HepG2 (cell line): ENCODE data around the gene OAF. TPM values are rescaled to one million over a fixed set of nuclear protein-coding genes. Genes with fewer than 3 reads are reported as not detected.
A peak's percentile ranks its signal among the peaks of the same experiment; 100 is the strongest.

ENCODE experiments used
- ASH2L ChIP-seq: fragments of 300-600, 200-600 bp; sonication (generic); IDR thresholded peaks from 2 replicates; pipeline ENCODE4 v1.7.0; 2017; ENCODE audit warnings: low read depth, mild to moderate bottlenecking, moderate library complexity, mixed read lengths, low read length; ENCODE audit not compliant: insufficient read length
- FOXK1 ChIP-seq: sonication (generic); formaldehyde crosslinking; IDR thresholded peaks from 2 replicates; pipeline ENCODE4 v1.4.0; 2020; ENCODE audit warnings: low read depth, missing genetic modification reagents, borderline replicate concordance
- GPN1 ChIP-seq: sonication (generic); formaldehyde crosslinking; IDR thresholded peaks from 2 replicates; pipeline ENCODE4 v1.5.1; 2020; ENCODE audit warnings: missing genetic modification reagents, borderline replicate concordance
- IRF9 ChIP-seq: sonication (generic); formaldehyde crosslinking; IDR thresholded peaks from 2 replicates; pipeline ENCODE4 v1.8.0; 2022; ENCODE audit warnings: missing genetic modification reagents, mild to moderate bottlenecking, borderline replicate concordance
- KLF12 ChIP-seq: sonication (generic); formaldehyde crosslinking; IDR thresholded peaks from 2 replicates; pipeline ENCODE4 v1.4.0; 2020; ENCODE audit warnings: missing genetic modification reagents, borderline replicate concordance
- PHB2 ChIP-seq: fragments of 450-650 bp; IDR thresholded peaks from 2 replicates; pipeline ENCODE4 v1.6.1; 2018; ENCODE audit not compliant: partially characterized antibody
- SRSF1 ChIP-seq: fragments of 200-400 bp; formaldehyde crosslinking; optimal IDR thresholded peaks from 2 replicates; pipeline ENCODE3; 2017; ENCODE audit warnings: mild to moderate bottlenecking, low read depth, low read length, moderate library complexity
- TRAFD1 ChIP-seq: sonication (generic); formaldehyde crosslinking; IDR thresholded peaks from 2 replicates; pipeline ENCODE4 v1.5.1; 2020; ENCODE audit warnings: missing genetic modification reagents, mild to moderate bottlenecking, borderline replicate concordance
- TRIM22 ChIP-seq: fragments of 450-650 bp; IDR thresholded peaks from 2 replicates; pipeline ENCODE4 v1.6.1; 2017
- ZBTB43 ChIP-seq: sonication (generic); formaldehyde crosslinking; conservative IDR thresholded peaks from 2 replicates; pipeline ENCODE4 v1.4.0; 2020; ENCODE audit warnings: missing genetic modification reagents
- polyA plus RNA-seq, 8 experiments: library from polyadenylated mRNA; depleted of rRNA in 3 of 8; stranded (reverse) in 7 of 8; unstranded in 1 of 8; fragments of >200 nt; fragmentation: Illumina TruSeq in 4 of 8; extraction: Trizol in 4 of 8; gene quantifications; 2 replicates each; pipeline versions ENCODE4 v1.2.1 to v1.2.3, GENCODE V29; 2011 to 2016; ENCODE audit warnings: low read depth in 4 of 8, missing spikeins in 1 of 8, mixed read lengths in 1 of 8; ENCODE audit not compliant: insufficient read depth in 1 of 8
- total RNA-seq, 5 experiments: library from RNA; depleted of rRNA; stranded (reverse); fragments of >200 nt; fragmentation: Illumina TruSeq; extraction: Trizol; gene quantifications; 2 replicates each; pipeline ENCODE4 v1.2.3, GENCODE V29; 2016; ENCODE audit warnings: low read depth in 1 of 5
- TF ChIP-seq, protein P1 (sequence below): sonication (generic); formaldehyde crosslinking; IDR thresholded peaks from 2 replicates; pipeline ENCODE4 v1.4.0; 2020; ENCODE audit warnings: missing genetic modification reagents
- TF ChIP-seq, protein P2 (sequence below): sonication (generic); formaldehyde crosslinking; IDR thresholded peaks from 2 replicates; pipeline ENCODE4 v1.4.0; 2020; ENCODE audit warnings: missing genetic modification reagents

The OAF gene
- total and polyA plus RNA-seq, 2 of the 13 experiments (the other 11 are each of a cell fraction or from before 2014, with no cell fraction given) = 63.7 to 94.6 TPM

DNA sequence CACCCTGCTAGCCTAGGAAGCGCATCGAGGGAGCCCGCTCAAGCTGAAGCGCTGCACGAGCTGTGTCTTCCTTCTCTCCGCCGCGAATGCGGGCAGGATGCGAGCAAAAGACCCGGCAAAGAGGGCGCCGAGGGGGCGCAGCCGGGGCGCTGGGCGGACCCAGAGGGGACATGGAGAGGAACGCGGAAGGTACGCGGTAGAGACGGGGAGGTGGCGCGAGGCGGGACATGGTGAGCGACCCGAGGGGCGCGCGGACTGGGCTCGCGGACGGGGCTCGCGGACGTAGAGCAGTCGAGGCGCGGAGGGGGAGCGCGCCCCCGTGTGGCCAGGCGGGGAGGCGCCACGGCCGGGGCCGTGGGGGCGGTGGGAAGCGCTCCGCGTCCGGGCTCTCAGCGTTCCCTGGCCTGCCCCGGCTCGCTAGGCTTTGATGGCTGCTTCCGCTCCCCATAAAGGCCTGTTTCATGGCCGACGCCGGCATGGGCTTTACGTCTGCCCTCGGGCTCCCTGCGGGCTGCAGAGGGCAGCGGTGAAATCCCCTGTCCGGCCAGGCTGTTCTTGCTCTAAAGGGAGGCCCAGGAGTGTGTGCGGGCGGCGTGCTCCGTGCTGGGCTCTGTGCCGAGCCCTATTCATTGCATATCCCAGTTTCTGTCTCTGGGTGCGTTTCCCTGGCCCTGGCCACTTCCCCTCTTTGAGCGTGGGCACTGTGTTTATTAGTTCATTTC, 41.7 kb upstream of the OAF start (continued):
- TF ChIP-seq, protein P1, sequence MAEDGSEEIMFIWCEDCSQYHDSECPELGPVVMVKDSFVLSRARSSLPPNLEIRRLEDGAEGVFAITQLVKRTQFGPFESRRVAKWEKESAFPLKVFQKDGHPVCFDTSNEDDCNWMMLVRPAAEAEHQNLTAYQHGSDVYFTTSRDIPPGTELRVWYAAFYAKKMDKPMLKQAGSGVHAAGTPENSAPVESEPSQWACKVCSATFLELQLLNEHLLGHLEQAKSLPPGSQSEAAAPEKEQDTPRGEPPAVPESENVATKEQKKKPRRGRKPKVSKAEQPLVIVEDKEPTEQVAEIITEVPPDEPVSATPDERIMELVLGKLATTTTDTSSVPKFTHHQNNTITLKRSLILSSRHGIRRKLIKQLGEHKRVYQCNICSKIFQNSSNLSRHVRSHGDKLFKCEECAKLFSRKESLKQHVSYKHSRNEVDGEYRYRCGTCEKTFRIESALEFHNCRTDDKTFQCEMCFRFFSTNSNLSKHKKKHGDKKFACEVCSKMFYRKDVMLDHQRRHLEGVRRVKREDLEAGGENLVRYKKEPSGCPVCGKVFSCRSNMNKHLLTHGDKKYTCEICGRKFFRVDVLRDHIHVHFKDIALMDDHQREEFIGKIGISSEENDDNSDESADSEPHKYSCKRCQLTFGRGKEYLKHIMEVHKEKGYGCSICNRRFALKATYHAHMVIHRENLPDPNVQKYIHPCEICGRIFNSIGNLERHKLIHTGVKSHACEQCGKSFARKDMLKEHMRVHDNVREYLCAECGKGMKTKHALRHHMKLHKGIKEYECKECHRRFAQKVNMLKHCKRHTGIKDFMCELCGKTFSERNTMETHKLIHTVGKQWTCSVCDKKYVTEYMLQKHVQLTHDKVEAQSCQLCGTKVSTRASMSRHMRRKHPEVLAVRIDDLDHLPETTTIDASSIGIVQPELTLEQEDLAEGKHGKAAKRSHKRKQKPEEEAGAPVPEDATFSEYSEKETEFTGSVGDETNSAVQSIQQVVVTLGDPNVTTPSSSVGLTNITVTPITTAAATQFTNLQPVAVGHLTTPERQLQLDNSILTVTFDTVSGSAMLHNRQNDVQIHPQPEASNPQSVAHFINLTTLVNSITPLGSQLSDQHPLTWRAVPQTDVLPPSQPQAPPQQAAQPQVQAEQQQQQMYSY (CRISPR knock-in tag) = peak; percentile 63; the same call in 1 of the 2 replicates
- TF ChIP-seq IRF9 (CRISPR knock-in tag) (no peak), ASH2L (no peak), PHB2 (no peak), FOXK1 (CRISPR knock-in tag) (no peak), TRIM22 (no peak), GPN1 (CRISPR knock-in tag) (no peak), ZBTB43 (CRISPR knock-in tag) (no peak), SRSF1 (no peak), TRAFD1 (CRISPR knock-in tag) (no peak), KLF12 (CRISPR knock-in tag) (0 out of 2 replicates have a peak, but pooled peaks have one; percentile 25)
- TF ChIP-seq, protein P2, sequence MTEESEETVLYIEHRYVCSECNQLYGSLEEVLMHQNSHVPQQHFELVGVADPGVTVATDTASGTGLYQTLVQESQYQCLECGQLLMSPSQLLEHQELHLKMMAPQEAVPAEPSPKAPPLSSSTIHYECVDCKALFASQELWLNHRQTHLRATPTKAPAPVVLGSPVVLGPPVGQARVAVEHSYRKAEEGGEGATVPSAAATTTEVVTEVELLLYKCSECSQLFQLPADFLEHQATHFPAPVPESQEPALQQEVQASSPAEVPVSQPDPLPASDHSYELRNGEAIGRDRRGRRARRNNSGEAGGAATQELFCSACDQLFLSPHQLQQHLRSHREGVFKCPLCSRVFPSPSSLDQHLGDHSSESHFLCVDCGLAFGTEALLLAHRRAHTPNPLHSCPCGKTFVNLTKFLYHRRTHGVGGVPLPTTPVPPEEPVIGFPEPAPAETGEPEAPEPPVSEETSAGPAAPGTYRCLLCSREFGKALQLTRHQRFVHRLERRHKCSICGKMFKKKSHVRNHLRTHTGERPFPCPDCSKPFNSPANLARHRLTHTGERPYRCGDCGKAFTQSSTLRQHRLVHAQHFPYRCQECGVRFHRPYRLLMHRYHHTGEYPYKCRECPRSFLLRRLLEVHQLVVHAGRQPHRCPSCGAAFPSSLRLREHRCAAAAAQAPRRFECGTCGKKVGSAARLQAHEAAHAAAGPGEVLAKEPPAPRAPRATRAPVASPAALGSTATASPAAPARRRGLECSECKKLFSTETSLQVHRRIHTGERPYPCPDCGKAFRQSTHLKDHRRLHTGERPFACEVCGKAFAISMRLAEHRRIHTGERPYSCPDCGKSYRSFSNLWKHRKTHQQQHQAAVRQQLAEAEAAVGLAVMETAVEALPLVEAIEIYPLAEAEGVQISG (CRISPR knock-in tag) = peak; percentile 93
